ENCODE results near the gene MIPOL1.
A peak's percentile ranks its signal among the peaks of the same experiment; 100 is the strongest.

The MIPOL1 gene

DNA sequence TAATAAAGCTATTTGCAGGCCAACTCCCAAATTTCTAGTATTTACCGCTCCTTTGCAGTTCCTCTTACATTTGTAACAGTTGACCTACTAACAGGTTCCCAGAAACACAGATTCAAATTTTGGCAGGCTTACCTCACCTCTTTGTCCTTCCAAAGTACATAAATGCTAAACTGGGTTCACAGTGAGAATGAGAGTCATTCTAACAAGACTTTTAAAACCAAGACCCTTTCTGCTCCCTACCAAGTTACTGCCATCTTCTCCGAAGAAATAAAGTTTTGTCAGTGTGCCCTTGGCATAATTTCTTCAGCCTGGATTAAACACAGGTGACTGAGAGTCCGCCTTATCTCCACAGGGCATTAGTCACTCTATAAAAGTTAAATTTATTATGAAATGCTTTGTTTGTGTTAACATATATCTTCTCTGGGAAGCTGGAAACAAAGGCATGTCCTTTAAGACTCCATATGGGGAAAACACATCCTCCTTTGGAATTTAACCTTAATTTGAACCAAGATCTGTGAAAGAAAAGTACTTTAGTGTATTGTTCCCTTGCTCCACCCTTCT lies 369.2 kb downstream of the MIPOL1 start:
- in situ Hi-C loops (cut with HindIII; ENCODE audit: low sequenced_read_pairs) = no loop called here
- TF ChIP-seq, protein P1, sequence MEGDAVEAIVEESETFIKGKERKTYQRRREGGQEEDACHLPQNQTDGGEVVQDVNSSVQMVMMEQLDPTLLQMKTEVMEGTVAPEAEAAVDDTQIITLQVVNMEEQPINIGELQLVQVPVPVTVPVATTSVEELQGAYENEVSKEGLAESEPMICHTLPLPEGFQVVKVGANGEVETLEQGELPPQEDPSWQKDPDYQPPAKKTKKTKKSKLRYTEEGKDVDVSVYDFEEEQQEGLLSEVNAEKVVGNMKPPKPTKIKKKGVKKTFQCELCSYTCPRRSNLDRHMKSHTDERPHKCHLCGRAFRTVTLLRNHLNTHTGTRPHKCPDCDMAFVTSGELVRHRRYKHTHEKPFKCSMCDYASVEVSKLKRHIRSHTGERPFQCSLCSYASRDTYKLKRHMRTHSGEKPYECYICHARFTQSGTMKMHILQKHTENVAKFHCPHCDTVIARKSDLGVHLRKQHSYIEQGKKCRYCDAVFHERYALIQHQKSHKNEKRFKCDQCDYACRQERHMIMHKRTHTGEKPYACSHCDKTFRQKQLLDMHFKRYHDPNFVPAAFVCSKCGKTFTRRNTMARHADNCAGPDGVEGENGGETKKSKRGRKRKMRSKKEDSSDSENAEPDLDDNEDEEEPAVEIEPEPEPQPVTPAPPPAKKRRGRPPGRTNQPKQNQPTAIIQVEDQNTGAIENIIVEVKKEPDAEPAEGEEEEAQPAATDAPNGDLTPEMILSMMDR (IDR thresholded peaks at IDR 0.05; ENCODE audit: low read depth, low read length) = no peak
- no peak overlapping the region for H3K4me3 ChIP-seq (ENCODE audit: low read depth, low read length)
- peak; percentile 18 for DNase-seq (ENCODE audit: low read depth, low spot score)

DNA sequence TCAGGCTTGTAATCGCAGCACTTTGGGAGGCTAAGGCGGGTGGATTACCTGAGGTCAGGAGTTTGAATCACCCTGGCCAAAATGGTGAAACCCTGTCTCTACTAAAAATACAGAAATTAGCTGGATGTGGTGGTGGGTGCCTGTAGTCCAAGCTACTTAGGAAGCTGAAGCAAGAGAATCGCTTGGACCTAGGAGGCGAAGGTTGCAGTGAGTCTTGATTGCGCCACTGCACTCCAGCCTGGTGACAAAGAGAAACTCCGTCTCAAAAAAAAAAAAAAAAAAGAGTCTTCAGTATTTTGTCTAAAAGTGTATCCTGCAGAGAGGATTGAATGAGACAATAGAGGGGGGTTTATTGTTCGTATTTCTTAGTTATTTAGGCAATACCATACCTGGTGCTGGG lies 372.0 kb downstream of the MIPOL1 start:
- H3K4me3 ChIP-seq (ENCODE audit: low read depth, low read length) = no peak overlapping the region
- TF ChIP-seq, protein P1 (IDR thresholded peaks at IDR 0.05; ENCODE audit: low read depth, low read length) = no peak
- no peak for DNase-seq (ENCODE audit: low read depth, low spot score)
- in situ Hi-C loops (cut with HindIII; ENCODE audit: low sequenced_read_pairs) = no loop called here

DNA sequence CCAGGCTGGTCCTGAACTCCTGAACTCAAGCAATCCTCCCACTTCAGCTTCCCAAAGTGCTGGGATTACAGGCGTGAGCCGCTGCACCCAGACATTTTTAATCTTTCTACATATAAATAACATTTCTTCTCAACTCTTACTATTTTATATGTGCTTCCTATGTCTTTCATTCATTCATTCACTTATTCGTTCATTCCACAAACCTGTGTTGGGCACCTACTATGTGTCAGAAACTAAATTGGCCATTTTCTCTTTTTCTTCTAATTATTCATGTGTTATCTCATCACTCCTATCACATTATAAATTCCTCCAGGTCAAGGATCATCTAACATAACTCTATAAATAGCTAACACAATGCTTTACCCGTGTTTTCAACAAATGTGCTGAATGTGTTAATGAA lies 373.7 kb downstream of the MIPOL1 start:
- no peak overlapping the region for H3K4me3 ChIP-seq (ENCODE audit: low read depth, low read length)
- in situ Hi-C loops (cut with HindIII; ENCODE audit: low sequenced_read_pairs) = no loop called here
- TF ChIP-seq, protein P1 (IDR thresholded peaks at IDR 0.05; ENCODE audit: low read depth, low read length) = no peak

DNA sequence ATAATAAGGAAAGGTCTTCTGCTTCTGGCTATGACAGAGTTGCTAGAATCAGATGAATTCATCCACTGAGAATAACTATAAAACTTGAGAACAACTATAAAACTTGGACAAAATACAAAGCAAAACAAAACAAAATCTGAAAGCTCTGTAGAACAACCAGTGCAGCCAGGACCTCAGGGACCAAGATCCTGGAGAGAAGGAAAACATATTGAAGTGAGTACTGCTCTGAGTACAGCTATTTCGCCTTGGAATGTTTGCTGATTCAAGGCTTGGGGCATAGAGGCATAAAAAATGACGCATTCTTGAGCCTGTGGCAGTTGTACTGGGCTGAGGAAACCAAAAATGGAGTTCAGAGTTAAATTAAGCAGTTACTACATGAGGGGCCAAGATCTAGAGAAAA lies 375.6 kb downstream of the MIPOL1 start:
- TF ChIP-seq, protein P1 (IDR thresholded peaks at IDR 0.05; ENCODE audit: low read depth, low read length) = no peak
- no peak overlapping the region for H3K4me3 ChIP-seq (ENCODE audit: low read depth, low read length)
- in situ Hi-C loops (cut with HindIII; ENCODE audit: low sequenced_read_pairs) = no loop called here
- no peak for DNase-seq (ENCODE audit: low read depth, low spot score)

More for the DNA sequence above, 373.7 kb downstream of the MIPOL1 start:
- DNase-seq (ENCODE audit: low read depth, low spot score) = no peak

DNA sequence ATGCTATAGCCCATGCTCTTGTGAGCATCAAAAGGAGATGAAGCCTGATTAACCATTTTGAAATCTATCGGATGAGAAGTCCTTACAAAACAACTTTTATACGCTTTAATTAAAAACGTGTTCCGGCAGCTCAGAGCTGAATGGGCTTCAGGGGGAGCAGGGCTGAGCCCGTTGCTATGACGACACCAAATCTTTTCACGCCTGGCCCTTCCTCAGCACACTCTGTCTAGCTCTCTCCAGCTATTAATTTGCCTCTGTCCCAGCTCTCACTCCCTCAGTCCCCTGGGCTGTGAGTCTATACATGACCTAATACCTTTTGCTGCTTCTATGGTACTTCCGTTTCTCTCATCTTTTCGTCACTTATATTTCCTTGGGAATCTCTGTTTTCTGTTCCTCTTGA lies 381.5 kb downstream of the MIPOL1 start:
- no peak overlapping the region for H3K4me3 ChIP-seq (ENCODE audit: low read depth, low read length)
- in situ Hi-C loops (cut with HindIII; ENCODE audit: low sequenced_read_pairs) = no loop called here

DNA sequence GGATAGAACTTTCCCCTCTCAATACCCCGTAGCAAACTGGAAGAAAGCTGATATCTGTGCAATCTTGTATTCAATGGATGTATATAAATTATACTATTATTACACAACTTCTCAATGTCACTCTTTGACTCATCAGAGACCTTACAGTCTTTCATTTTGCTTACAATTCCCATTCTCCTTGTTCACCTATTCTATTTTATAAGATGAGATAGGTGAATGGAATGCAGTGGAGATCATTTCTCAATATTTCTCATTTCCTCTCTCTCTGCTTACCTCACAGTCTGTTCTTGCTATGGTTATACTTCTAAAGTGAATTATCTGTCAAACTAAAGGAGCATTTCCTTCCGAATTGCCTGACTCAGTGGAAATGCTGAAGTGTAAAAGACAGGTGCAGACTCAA lies 382.4 kb downstream of the MIPOL1 start:
- H3K4me3 ChIP-seq (ENCODE audit: low read depth, low read length) = no peak overlapping the region
- in situ Hi-C loops (cut with HindIII; ENCODE audit: low sequenced_read_pairs) = no loop called here
- TF ChIP-seq, protein P1 (IDR thresholded peaks at IDR 0.05; ENCODE audit: low read depth, low read length) = no peak
- no peak for DNase-seq (ENCODE audit: low read depth, low spot score)

More for the DNA sequence above, 381.5 kb downstream of the MIPOL1 start:
- DNase-seq (ENCODE audit: low read depth, low spot score) = no peak
- TF ChIP-seq, protein P1 (IDR thresholded peaks at IDR 0.05; ENCODE audit: low read depth, low read length) = no peak
